ENCODE data around the gene NEGR1.

The NEGR1 gene

GRCh38 chr1:71660411-71660810 is 621.9 kb downstream of the NEGR1 start:
- DNase-seq, result no peak

DNA sequence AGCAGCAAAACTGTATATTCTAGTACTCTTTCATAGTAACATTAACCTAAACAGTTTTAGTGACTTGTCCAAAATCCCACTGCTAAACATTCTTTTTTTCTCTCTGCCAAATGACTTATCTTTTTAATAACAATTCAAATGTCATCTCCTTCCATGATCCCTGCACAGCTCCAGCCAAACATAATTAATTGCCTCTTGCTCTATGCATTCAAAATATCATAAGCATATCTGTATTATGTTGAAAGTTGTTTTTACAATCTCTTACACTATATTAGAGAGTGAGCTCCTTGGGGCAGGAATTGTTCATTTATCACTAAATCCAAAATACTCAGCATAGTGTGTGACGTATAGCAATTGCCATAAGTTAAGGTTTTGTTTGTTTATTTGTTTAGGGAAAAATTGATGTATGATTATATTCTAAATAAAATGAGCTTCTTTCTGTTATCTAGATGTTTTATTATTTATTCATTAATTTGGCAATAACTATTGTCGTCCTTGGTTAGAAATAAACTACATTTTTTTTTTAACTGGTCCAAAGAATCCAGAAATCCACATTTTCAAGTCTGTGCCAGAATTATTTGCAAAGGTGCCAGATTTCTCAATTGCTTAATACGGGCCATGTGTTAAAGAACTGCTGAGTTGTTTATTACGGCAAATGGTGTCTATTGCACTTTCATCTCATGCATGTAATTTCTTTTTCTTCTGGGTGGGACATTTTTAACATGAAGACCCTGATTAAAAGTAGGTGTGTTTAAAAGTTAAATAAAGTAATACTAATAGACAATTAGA is 624.3 kb downstream of the NEGR1 start:
- no peak for DNase-seq

DNA sequence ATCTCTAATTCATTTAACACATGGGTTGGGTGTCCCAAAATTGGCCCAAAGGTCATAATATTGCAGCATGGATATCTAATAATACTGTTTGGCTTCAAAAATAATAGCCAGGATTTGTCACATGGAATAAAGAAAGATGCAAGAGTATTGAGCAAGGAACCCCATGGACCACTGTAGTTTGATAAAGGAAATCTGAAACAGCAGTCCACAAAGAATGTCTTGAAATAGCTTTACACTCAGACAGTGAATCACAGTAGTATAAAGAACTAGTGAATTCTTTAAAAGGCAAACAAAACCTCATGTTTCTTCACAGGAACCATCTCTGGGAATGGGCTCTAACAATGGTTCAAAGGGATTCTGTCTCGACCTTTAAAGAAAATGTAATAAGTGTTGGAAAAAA is 625.4 kb downstream of the NEGR1 start:
- no peak for DNase-seq

DNA sequence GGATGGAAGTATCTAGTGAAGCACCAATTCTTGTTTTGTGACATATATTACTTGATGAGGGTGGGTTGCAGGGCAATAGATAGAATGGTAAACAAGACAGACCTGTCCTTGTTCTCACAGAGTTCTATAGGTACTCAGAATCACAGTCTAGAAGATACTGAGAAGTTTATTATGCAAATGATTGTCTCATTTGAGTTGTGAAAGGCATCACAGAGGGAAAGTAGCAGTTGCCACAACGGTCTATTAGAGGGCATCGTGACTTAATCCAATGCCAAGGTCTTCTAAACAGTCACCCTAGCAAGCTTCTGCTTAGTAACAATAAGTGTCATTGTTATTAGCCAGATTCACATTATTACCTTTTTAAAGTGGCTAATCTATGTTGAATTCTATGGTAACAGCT is 626.7 kb downstream of the NEGR1 start:
- no peak for DNase-seq

GRCh38 chr1:71653952-71654351 is 628.4 kb downstream of the NEGR1 start:
- no peak for DNase-seq

DNA sequence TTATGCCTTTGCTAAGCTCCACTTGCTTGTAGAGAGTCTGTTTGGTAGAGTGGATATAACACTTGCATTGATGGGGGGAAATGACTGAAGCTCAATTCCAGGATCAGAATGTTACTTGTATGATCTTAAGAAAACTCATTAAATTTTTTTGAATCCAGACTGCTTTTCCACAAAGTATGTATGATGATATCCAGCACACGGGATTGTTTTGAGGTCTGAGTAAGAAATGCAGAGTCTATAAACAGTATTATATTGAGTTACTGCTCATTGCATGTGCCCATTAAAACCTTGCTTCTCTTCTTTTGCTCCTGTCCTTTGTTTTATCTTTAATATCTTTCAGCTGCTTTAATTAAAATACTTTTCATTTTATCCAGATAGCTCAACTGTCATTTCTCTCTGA is 631.1 kb downstream of the NEGR1 start:
- DNase-seq, result no peak

DNA sequence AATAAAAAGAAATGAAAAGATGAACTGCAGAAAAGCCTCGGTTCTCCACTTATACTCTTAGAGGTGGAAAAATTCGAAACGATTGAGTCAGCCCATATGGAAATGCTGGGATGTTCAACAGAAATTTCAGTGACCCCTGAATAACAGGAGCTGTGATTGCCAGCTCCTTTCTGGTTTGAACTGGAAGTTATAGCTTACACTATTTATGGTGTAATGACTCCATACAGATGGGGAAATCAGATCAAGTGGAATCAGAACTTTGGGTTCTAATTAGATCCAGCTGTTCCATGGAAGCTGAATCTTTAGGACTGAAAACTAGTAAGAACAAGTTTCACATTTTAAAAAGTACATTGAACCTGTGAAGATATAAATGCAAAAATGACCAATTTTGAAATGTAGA is 632.2 kb downstream of the NEGR1 start:
- DNase-seq, result no peak

DNA sequence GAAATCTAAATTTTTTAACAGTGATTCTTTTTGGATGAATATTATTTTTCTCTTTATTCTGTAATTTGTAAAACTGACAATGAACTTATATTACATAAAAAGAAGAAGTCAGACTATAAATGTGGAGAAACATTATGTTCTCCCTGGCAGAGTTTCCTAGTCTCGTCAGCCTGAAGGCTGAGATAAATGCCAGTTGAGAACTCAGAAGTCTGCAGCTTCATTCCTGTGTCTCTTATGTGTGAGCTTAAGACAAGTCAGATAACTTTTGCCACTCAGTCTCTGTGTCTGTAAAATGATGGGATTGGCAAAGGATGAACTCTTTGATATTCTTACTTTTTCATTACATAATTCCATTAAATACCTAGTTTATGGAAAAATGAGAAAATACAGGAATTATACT is 632.7 kb downstream of the NEGR1 start:
- DNase-seq, result no peak

- no peak for DNase-seq
Measured at GRCh38 chr1:71647513-71648300, 634.6 kb downstream of the NEGR1 start.

DNA sequence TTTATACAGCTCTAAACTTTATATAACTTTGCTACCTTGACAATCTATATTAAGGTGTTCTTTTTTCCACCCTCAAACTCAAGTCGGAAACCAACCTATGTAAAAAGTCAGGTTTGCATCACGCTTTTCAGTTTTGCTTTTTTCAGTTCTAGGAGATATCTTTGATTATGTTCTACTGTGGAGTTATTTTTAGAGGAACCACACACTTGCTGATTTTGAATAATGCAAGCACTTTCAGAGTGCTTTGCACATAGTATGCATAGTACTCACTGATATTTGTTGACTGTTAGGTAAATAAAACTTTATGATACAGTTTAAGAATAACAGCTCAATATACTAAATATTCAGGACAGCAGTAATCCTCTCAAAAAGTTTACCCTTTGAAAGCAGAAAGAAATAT is 637.3 kb downstream of the NEGR1 start:
- no peak for DNase-seq

DNA sequence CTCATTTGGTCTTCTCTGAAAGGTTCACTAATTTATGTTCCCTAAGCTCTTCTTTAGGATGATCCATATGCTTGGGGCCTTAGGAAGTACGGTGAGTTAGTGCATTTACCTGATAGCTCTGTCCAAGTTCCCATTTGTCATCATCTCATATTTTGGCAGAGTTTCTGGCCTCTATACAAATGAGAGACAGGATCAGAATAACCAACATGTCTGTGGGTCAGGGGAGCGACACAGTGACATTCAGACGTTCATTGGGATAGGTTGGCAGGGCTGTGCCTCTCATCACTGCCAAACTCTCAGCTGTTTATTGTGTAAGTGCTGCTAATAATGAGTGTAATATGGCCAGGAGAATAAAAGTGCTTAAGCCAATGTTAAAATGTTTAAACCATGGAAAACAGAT is 640.4 kb downstream of the NEGR1 start:
- no peak for DNase-seq

- no peak for DNase-seq
Measured at GRCh38 chr1:71640998-71641397, 641.3 kb downstream of the NEGR1 start.

GRCh38 chr1:71640116-71640515 is 642.2 kb downstream of the NEGR1 start:
- no peak for DNase-seq

GRCh38 chr1:71638081-71638766 is 644.1 kb downstream of the NEGR1 start:
- DNase-seq, result no peak

- DNase-seq, result no peak
Measured at GRCh38 chr1:71635568-71635967, 646.8 kb downstream of the NEGR1 start.

DNA sequence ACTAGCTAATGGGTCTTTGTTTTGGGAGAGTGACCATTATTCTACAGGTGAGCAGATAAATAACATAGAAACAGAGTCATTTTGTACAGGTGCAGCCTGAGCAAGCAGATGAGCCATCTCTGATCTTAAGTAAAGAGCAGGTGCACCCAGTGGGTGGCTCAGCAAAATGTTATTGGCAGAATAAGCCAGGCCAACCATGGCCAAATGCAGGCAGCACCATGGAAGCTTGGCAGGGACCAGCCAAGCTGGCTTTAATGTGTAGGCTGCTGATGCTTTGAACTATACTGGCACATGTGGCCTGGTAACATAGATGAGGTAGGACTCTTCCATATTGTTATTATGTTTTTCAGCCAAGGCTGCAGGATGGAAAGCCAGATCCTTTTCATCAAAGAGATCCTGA is 648.2 kb downstream of the NEGR1 start:
- no peak for DNase-seq

GRCh38 chr1:71630073-71630472 is 652.3 kb downstream of the NEGR1 start:
- no peak for DNase-seq

DNA sequence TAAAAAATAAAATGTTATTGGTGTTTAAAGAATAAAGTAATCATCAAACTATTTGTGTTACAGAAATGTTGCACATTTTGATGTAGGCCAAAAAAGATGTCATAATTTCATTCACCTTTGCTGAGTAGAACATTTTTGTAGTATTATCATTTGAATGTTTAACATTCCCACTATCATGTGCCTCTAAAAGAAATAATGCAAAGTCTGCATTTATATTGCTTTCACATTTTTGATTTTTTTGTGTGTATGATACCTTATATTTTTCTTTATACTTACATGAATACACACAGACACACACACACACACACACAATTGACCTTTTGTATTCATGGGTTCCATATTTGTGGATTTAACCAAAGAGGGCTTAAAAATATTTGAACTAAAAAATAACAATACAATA is 657.3 kb downstream of the NEGR1 start:
- no peak for DNase-seq

- DNase-seq, result no peak
Measured at GRCh38 chr1:71623888-71624287, 658.5 kb downstream of the NEGR1 start.

DNA sequence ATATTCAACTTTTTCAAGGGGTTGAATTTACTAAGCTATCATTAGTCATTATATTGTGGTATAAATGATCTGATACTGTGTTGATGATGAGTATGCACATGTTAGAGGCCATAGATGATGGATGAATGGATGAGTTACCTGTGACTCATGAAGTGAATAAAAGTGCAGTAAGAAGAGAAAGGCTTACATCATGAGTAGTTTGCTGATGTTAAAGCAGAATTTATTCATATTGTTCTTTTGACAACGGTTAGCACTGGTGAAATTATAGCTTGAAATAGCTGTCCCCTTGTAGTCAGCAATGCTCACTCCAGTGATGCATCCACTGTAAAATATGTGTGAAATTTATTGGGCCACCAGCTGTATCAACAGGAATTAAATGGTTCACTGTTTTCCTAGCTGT is 660.6 kb downstream of the NEGR1 start:
- DNase-seq, result no peak

DNA sequence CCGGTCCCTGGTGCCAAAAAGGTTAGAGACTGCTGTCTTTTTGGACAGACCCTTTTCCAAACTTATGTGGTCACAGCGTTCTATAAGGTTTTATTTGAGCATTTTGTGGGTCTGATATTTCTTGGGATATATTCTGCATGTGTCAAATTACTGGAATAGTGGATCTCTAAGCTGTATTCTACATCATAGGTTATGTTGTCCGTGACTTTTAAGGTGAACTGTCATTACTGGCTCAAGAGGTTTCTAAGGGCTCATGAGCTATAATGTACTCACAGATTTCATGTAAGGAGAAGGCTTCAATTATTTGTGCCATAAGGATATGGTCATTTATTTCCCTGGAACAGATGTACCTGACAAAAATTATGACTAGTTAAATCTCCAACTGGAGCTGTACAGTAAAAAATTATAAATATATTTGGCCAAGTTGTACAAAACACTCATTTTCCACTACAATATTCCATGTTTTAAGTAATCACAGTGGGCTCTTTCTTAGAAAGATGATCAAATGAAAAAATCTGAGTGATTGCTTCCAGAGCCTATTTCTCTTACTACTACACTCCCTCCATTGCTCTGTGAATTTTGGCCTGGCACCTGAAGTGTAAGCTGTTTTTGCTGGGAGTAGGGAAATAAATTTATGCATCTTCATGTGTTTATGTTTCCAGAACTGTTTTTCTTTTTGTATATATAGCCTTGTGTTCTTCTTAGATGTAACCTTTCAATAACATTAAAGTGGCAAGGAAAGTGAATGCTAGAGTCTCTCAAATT is 663.4 kb downstream of the NEGR1 start:
- no peak for DNase-seq

DNA sequence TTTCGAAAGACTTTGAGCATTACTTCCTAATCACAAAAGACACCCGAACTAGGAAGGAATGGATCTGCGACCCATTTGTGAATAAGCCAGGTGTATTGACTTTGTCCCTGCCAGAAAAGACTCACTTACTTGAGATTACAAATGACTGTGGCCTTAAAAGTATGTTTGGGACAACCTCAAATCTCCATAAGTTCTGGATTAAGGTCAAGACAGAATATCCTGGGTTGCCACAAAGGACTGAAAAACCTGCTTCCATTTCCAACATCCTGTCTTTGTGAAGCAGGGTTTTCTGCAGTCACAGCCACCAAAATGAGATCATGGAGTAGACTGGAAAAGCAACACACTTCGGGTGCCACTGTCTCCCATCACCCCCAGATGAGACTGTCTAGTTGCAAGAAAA is 664.1 kb downstream of the NEGR1 start:
- no peak for DNase-seq

DNA sequence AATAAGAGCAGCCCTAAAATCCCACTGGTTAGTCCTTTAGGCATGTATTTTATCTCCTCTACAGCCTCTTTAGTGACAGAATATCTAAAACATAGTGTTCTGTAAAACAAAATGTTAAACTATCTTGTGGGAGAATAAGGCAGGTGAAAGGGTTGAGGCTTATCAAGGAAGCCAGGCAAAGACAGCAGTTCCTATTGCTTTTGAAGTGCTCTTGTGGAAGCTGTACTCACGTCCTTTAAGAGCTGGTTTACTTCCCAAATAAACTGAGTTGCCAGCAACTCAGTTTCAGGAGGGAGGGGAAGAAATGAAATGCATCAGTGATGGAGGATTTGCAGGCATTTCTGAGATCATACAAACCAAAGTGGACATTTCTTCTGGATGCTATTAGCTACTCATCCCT is 671.9 kb downstream of the NEGR1 start:
- DNase-seq, result no peak
